Smooth muscle cell (in vitro differentiated cells): ENCODE results near the gene SLC1A2. TPM values are rescaled to one million over a fixed set of nuclear protein-coding genes. Genes with fewer than 3 reads are reported as not detected.
A peak's percentile ranks its signal among the peaks of the same experiment; 100 is the strongest.
"Not testable (repeated sequence)": the region's sequence is repeated elsewhere in the genome, so short reads cannot be mapped to it uniquely, and the experiment has no call there.

Experiments
- DNase-seq: peaks from one replicate; lab custom pipeline; 2025; ENCODE audit not compliant: unreplicated experiment; lab: John Stamatoyannopoulos, UW
- H2AFZ ChIP-seq: fragments of 200-600 bp; sonication (generic); 2 replicates; pipeline ENCODE4 v1.6.0; 2016; ENCODE audit warnings: antibody characterized with exemption, low read depth, mild to moderate bottlenecking
- H3F3A ChIP-seq: fragments of 200-600 bp; sonication (generic); 2 replicates; pipeline ENCODE4 v1.6.0; 2017; ENCODE audit warnings: antibody characterized with exemption, low read depth
- H3K27ac ChIP-seq: fragments of 200-600 bp; sonication (generic); 2 replicates; pipeline ENCODE4 v1.5.1; 2016; ENCODE audit warnings: low read depth, mild to moderate bottlenecking
- H3K27me3 ChIP-seq: fragments of 200-600 bp; sonication (generic); 2 replicates; pipeline ENCODE4 v1.6.1; 2016; ENCODE audit warnings: low read depth, mild to moderate bottlenecking
- H3K36me3 ChIP-seq: fragments of 200-600 bp; sonication (generic); 2 replicates; pipeline ENCODE4 v1.5.1; 2016; ENCODE audit warnings: low read depth
- H3K4me1 ChIP-seq: fragments of 200-600 bp; sonication (generic); 2 replicates; pipeline ENCODE4 v1.5.1; 2016; ENCODE audit warnings: low read depth
- H3K4me2 ChIP-seq: fragments of 200-600 bp; sonication (generic); 2 replicates; pipeline ENCODE4 v1.6.0; 2016; ENCODE audit warnings: mild to moderate bottlenecking
- H3K4me3 ChIP-seq: fragments of 200-600 bp; sonication (generic); 2 replicates; pipeline ENCODE4 v1.5.1; 2016; ENCODE audit warnings: mild to moderate bottlenecking
- H3K79me2 ChIP-seq: fragments of 200-600 bp; sonication (generic); 2 replicates; pipeline ENCODE4 v1.6.0; 2016; ENCODE audit warnings: low read depth, mild to moderate bottlenecking
- H3K9ac ChIP-seq: fragments of 200-600 bp; sonication (generic); 2 replicates; pipeline ENCODE4 v1.6.0; 2016; ENCODE audit warnings: low read depth
- H3K9me3 ChIP-seq: fragments of 200-600 bp; sonication (generic); replicated peaks from 2 replicates; pipeline ENCODE4 v1.5.1; 2016; ENCODE audit warnings: low read depth
- H4K20me1 ChIP-seq: fragments of 200-600 bp; sonication (generic); 2 replicates; pipeline ENCODE4 v1.6.0; 2016; ENCODE audit warnings: low read depth
- WGBS: methylation state at CpG from one replicate; pipeline ENCODE4 v1.1.7; 2016; ENCODE audit warnings: low lambda C conversion rate; 5-methylcytosine and 5-hydroxymethylcytosine counted together
- polyA plus RNA-seq: library from polyadenylated mRNA; unstranded; fragments of >200 nt; fragmentation: Nextera tagmentation; extraction: Ambion mirVana; gene quantifications from 2 replicates; pipeline ENCODE4 v1.2.1, GENCODE V29; 2016
- total RNA-seq: library from RNA; depleted of rRNA; stranded (reverse); fragments of >200 nt; gene quantifications from 2 replicates; pipeline ENCODE4 v1.2.3, GENCODE V29; 2014
- TF ChIP-seq, protein P1 (sequence below): fragments of 200-600 bp; sonication (generic); IDR thresholded peaks from 2 replicates; pipeline ENCODE4 v1.5.1; 2017; ENCODE audit warnings: borderline replicate concordance, mild to moderate bottlenecking, antibody characterized with exemption; ENCODE audit not compliant: insufficient read depth, poor library complexity, severe bottlenecking

SLC1A2 gene
- total and polyA plus RNA-seq, 2 experiments from 2014 or later, result 3.6 TPM; not detected in 1

GRCh38 chr11:35227576-35228327, 191.6 kb downstream of the SLC1A2 start:
- H3K9ac ChIP-seq, result no peak overlapping the region
- TF ChIP-seq, protein P1, sequence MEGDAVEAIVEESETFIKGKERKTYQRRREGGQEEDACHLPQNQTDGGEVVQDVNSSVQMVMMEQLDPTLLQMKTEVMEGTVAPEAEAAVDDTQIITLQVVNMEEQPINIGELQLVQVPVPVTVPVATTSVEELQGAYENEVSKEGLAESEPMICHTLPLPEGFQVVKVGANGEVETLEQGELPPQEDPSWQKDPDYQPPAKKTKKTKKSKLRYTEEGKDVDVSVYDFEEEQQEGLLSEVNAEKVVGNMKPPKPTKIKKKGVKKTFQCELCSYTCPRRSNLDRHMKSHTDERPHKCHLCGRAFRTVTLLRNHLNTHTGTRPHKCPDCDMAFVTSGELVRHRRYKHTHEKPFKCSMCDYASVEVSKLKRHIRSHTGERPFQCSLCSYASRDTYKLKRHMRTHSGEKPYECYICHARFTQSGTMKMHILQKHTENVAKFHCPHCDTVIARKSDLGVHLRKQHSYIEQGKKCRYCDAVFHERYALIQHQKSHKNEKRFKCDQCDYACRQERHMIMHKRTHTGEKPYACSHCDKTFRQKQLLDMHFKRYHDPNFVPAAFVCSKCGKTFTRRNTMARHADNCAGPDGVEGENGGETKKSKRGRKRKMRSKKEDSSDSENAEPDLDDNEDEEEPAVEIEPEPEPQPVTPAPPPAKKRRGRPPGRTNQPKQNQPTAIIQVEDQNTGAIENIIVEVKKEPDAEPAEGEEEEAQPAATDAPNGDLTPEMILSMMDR, result no peak
- peaks cover 21% of the 10 kb centered on the region for H3K4me1 ChIP-seq
- peaks cover 13% of the 10 kb centered on the region for H3F3A ChIP-seq
- DNase-seq, result no peak
- 77% methylated on average over 5 of the region's 5 CpGs for WGBS
- H3K27me3 ChIP-seq, result no peaks in the 10 kb centered on the region
- peaks cover 3% of the 10 kb centered on the region for H3K36me3 ChIP-seq
- H3K4me2 ChIP-seq, result no peak overlapping the region
- no peak overlapping the region for H3K4me3 ChIP-seq
- H3K79me2 ChIP-seq, result no peaks in the 10 kb centered on the region
- no peaks in the 10 kb centered on the region for H3K9me3 ChIP-seq
- H4K20me1 ChIP-seq, result no peaks in the 10 kb centered on the region
- H3K27ac ChIP-seq, result no peak overlapping the region
- no peak overlapping the region for H2AFZ ChIP-seq

DNA sequence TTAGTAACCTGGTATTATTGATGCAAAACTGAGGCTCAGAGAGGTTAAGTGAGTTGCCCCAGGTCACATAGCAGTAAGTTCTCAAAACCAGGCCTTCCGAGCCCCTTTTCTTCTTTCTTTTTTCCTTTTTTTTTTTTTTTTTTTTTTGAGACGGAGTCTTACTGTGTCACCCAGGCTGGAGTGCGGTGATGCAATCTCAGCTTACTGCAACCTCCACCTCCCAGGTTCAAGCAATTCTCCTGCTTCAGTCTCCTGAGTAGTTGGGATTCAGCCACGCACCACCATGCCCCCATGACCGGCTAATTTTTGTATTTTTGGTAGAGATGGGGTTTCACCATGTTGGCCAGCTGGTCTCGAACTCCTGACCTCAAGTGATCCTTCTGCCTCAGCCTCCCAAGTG, 192.6 kb downstream of the SLC1A2 start:
- H3K27ac ChIP-seq, DNase-seq, H2AFZ ChIP-seq, H4K20me1 ChIP-seq, H3K79me2 ChIP-seq, H3K4me2 ChIP-seq, H3K4me3 ChIP-seq, H3K9ac ChIP-seq, H3F3A ChIP-seq, H3K9me3 ChIP-seq, H3K27me3 ChIP-seq, H3K36me3 ChIP-seq: not testable (repeated sequence)
- 97% methylated on average over 6 of the region's 6 CpGs for WGBS
- H3K4me1 ChIP-seq, result peaks cover 15% of the 10 kb centered on the region

DNA sequence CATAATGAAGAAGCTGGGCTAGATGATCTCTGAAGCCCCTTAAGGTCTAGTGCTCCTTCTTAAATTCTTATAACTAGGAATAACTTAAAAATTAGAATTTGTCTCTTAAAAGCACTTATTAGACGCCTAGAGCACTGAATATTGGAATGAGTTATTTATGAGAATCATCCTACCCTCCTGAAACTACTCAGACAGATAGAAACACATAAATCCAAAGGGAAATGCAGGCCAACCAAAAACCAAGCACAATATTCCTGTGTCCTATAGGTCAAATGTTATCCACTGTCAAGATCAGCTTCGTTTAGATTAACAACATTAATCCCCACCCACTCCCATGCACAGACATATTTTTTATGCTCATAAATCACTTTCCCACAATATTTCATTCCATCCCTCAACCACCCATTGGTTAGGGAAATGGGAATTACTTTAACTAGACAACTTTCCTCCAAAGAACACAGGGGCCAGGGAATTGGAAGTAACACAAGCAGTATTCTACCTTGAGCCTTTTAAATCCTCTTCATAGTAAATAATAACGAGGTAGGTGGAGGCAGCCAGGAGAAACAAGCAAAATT, 193.3 kb downstream of the SLC1A2 start:
- no peaks in the 10 kb centered on the region for H4K20me1 ChIP-seq
- H3F3A ChIP-seq, result peaks cover 2% of the 10 kb centered on the region
- no peak overlapping the region for H3K9ac ChIP-seq
- H3K27me3 ChIP-seq, result no peaks in the 10 kb centered on the region
- H3K79me2 ChIP-seq, result no peaks in the 10 kb centered on the region
- peaks cover 15% of the 10 kb centered on the region for H3K4me1 ChIP-seq
- no peak overlapping the region for H2AFZ ChIP-seq
- H3K4me3 ChIP-seq, result no peak overlapping the region
- H3K27ac ChIP-seq, result no peak overlapping the region
- H3K36me3 ChIP-seq, result peaks cover 3% of the 10 kb centered on the region
- no peak for DNase-seq
- 91% methylated on average over 3 of the region's 3 CpGs for WGBS
- H3K9me3 ChIP-seq, result no peaks in the 10 kb centered on the region
- TF ChIP-seq, protein P1, result no peak
- no peak overlapping the region for H3K4me2 ChIP-seq

GRCh38 chr11:35223991-35224390, 195.4 kb downstream of the SLC1A2 start:
- Histone ChIP-seq H3K9ac (no peak overlapping the region), H4K20me1 (no peaks in the 10 kb centered on the region), H2AFZ (no peak overlapping the region), H3K4me3 (no peak overlapping the region), H3K9me3 (no peaks in the 10 kb centered on the region), H3K27ac (peak overlapping the region; percentile 46), H3K79me2 (no peaks in the 10 kb centered on the region), H3K27me3 (no peaks in the 10 kb centered on the region), H3F3A (no peaks in the 10 kb centered on the region), H3K4me1 (peaks cover 9% of the 10 kb centered on the region), H3K4me2 (no peak overlapping the region), H3K36me3 (peaks cover 1% of the 10 kb centered on the region)
- DNase-seq, result no peak
- 86% methylated on average over 1 of the region's 1 CpG for WGBS
- TF ChIP-seq, protein P1, result no peak
